HG03469 (cell line): Measurements from ENCODE around the gene ZDHHC14.
"Not testable (repeated sequence)": the region's sequence is repeated elsewhere in the genome, so short reads cannot be mapped to it uniquely, and the experiment has no call there.

Experiments
- ATAC-seq: cut with Tn5 transposase; IDR thresholded peaks from one replicate; pipeline ENCODE4 v1.9.1; 2021; ENCODE audit warnings: mild to moderate bottlenecking, moderate library complexity, moderate number of reproducible peaks; ENCODE audit not compliant: unreplicated experiment

The ZDHHC14 gene

DNA sequence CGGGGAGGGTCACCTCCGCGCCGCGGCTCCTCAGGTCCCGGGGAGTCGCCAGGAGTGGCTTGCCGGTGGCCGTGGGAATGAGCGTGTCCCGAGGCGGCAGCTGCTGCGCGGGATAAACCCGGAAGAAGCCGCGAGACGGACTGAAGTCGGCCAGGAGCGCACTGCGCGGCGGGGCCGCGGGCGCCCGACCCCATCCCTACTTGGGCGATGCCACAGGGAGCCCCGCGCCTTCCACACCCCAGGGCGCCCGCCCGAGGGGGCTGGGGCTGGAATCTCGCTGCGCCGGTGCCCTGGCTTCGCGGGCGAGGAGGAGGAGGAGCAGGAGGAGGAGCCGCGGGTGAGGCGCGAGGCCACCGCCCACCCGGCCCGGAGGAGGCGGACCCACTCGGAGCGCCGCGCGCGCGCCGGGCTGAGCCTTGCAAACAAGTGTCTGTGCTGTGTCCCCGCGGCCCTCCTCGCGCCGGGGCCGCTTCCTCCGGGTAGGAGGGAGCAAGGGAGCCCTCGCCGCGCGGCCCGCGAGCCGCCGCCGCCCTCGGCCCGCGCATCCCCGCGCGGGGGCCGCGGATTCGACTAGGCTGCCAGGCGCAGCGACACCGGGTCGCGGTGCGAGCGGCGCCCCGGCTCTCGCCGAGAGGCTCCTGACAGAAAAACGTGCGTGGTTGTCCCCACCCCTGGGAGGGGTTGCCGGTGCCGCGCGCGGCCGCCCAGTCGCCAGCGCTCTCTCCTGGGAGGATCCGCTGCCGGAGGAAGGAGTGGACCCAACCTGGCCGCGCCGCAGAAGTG, at the start of gene ZDHHC14:
Gene ZDHHC14, plus strand, starts transcription at position 412 of the 783 bp plus-strand sequence.
- ATAC-seq = peak; percentile 68

DNA sequence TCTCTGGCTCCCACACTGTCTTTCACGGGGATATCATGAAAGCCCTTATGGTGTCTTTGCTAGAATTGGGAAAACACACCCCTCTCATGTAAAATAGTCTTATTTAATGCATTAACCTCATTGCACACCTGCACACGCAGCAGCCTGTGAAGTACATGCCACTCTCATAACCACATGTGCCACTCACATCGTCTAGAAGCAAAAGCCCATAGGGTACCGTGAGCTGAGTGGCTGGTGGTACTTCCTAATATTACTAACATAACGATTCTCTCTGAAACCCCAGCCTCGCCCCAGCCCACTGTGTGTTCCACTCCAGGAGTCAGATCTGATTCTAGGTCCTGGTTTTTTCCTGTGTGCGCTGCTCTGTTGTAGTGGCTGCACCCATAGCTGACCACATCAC, 48.2 kb upstream of the ZDHHC14 start:
- ATAC-seq = no peak

DNA sequence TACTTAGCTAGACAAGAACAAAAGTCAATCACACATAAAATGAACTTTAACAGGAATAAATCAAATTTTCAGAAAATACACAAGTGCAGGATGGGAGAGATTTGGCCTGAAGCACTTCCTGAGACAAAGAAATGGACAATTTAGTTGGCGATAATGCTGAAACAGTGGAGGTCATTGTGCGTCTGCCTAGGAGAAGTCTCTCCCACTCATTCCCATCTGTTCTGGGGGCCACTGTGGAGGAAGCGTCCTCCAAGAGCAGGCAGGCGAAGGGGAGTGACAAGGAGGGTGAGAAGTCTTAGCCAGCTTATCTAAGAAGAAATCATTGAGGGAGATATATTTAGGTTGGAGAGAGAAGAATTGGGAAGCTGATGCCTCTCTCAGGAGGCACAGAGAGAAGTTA, 47.5 kb upstream of the ZDHHC14 start:
- ATAC-seq = no peak

DNA sequence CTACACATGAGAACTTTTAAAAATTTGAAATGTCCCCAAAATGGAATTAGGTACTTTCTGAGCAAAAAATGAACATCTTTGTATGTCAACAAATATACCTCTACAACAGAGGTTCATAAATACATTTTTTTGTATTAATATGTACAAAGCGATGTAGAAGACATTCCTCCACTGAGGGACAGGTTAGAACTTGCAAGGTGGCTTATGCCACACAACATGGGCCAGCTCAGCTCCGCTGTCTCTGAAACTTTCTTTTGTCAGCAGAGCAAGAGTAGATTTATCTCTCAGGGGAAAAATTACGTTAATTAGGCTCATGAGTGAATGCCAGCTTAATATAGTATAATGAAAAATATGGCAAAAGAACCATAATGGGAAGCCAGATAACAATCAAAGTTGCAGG, 47.0 kb upstream of the ZDHHC14 start:
- no peak for ATAC-seq

DNA sequence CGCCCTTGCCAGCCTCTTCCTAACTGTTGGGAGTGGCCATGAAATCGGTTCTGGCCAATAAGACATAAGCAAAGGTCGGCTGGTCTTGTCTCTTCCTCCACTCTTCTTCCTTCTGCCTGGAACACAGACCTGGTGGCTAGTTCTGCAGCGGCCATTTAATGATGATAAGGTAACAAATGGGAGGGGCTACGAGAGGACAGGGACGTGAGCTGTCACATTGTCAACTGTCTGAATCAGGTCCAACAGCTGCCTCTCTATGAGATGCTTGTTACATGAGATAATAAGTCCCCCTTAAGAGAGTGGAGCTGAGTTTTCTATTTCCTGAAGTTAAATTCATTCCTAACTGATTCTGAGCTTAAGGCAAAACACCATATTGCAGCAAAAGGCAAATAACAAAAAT, 45.2 kb upstream of the ZDHHC14 start:
- ATAC-seq = no peak

DNA sequence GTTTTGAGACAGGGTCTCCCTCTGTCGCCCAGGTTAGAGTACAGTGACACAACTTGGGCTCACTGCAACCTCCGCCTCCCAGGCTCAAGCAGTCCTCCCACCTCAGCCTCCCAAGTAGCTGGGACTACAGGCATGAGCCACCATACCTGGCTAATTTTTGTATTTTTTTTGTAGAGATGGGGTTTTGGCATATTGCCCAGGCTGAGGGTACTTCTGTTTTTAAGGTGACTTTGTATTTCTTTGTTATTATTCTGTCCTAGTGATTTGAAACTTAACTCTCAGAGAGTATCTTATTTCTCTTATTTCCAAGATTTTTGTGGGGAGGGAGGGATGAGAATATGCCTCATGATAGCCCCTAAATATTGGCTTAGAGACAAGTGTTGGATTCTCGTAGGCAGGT, 43.7 kb upstream of the ZDHHC14 start:
- not testable (repeated sequence) for ATAC-seq

DNA sequence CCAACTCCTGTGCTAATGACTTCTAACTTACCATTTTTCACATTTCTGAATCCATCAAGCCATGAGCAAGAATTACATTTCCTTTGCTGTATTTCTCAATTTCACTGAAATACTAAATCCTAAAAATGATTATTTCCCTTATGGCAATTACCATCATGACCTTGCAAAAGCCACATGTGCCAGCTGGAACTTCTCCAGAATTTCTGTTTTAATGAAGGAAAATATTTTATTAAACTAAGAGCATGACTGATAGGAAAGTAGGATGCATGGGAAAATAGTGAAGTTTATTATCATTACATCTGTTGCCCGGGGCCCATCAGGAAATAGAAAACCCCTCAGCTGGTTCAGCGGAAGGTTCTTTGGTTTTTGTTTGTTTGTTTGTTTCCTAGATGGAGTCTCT, 43.2 kb upstream of the ZDHHC14 start:
- ATAC-seq = no peak

DNA sequence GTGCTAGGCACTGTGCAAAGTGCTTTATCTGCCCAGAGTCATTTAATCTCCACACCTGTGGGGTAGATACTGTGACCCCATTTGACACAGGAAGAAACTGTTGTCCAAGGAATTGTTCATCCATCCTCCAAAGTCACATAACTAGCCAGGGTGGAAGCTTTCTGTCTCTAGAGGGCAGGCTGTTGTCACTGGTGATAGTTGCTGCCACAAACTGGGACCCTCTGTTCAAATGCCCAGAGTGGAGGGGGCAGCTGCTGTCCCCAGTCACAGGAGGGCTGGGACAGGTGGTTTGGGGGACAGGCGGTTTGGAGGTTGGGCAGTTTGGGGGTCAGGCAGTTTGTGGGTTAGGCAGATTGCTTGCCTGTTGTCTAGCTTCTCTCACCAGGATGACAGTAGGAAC, 41.6 kb upstream of the ZDHHC14 start:
- ATAC-seq = no peak

DNA sequence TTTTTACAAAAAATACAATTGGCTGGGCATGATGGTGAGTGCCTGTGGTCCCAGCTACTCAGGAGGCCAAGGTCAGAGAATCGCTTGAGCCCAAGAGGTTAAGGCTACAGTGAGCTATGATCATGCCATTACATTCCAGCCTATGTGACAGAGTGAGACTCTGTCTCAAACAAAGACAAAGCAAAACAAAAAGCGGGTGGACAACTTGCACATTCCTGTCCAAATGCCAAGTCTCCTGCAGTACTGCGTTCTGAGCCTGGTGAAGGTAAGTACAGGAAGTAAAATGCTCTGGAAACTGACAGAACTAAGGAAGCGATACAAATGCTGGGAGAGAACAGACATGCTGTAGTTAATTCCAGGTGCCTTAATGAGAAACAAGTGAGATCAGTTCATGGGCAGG, 37.3 kb upstream of the ZDHHC14 start:
- ATAC-seq = no peak

DNA sequence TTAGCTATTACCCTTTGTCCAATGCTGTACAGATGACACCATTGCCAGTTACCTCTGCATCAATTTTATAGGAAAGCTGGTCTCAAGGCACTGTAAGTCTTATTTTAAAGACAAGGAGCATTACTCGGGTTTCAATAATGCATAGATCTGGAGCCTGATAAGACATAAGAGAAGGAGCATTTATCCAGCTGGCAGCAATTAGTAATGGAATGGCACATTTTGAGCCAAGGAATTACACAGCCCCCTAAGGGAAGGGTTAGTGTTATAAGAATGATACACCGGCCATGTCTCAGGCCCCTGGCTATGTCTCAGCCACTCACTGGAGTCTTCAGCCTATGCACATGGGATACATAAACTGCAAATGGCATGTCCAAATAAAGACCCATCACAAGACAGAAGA, 34.6 kb upstream of the ZDHHC14 start:
- ATAC-seq = no peak

DNA sequence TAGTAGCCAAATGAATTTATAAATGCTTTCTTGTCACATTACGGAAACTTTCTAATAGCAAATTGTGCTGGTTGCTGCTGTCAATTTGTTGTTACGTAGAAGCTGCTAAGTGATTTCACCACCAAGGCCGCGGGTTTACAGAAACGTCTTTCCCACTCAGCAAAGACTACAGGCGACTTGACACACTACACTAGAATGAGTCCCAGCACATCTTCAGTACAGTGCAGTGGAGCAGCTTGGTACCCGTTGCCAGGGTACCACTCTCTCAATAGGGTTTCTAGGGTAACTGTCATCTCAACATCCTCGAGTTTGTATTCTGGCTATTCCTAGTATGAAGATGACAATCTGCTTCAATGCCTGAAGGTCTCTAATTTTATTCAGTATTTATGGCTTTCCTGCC, 22.7 kb upstream of the ZDHHC14 start:
- ATAC-seq = no peak

DNA sequence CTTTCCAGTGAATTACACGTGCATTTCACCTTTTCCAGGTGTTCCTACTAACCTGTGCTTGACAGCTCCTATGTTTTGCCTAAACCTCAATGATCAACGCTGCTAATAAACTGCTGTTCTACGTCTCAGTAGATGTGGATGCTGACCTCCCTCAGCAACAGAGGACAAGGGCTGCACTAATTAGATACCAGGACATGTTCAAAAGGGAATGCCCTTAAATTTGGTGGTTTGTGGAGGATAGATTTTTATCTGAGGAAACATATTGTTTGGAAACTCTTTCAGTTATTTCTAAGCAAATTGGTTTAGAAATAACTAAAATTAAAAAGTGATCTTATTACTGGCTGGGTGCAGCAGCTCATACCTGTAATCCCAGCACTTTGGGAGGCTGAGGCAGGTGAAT, 19.1 kb upstream of the ZDHHC14 start:
- no peak for ATAC-seq

DNA sequence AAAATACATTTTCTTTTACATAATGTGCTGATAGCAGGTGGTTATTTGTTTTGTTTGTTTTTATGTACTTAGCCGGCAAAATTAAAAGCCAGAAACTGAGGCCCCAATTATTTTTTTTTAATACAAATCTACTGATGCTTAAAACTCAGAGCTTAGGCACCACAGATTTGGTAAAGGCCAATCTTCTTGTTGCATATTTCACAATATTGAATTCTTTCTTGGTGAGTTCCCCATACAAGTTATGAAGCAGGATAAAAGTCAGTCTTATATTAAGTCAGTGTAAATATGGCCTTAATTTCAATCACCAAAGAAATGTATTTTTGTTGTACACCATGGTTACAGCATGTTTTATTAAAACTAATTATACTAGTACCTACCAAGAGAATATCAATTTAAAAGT, 16.3 kb upstream of the ZDHHC14 start:
- no peak for ATAC-seq

DNA sequence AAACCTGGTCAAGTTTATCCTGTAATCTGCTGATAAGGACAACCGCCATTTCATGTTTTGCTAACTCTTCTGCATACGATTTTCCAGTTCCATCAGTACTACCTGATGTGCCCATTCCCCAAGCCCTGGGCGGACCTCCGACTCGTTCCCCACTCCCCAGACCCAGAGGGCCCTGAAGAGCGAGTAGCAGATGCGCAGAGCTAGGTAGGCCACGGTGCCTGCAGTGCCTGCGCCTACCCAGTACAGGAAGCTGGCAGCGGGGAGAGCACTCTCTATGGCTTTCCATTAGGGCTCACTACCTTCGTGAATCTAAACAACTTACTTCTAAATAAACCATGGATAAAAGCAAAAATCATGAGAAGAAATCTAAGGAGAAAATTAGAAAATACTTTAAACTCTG, 14.3 kb upstream of the ZDHHC14 start:
- no peak for ATAC-seq

DNA sequence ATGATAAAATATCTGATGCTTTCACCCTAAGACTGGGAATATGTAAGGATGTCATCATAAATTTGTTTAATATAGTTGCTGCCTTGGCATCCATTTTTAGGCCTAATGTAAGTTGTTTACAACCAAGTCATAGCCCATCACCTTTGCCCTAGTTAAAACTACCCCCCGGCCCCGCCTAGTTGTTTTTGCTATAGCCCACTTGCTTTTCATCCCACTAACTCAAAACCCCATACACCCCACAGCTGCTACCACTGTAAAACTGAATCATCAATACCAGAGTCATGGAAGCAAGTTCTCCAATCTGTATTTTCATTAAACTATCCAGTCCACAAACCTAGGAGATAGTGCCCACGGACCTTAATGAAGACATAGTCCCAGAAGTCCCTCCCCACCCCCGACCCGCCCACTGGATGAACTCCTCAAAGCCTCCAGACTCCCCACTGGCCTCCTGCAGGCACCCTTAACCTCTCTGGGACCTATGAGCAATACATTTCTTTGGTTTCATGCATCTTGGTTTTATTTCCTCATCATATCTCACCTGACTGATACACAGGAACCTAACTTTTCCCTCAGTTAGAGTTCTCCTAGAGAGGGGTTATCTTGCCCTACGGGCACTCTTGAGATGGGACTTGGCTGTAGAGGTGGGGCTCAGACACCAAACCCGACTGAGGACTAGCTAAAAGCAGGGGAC, 12.5 kb upstream of the ZDHHC14 start:
- ATAC-seq = no peak

DNA sequence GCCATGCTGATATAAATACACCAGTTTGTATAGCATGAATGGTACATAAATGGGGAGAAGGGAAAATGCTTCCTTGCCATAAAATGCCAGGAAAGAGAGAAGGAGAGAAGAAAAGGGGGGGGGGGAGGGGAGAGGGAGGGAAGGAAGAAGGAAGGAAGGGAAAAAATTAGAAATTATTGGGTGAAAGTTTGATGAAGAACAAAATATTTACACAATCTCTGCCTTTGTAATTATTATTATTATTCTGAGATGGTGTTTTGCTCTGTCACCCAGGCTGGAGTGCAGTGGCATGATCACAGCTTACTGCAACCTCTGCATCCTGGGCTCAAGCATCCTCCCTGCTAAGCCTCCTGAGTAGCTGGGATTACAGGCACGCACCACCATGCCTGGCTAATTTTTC, 10.2 kb upstream of the ZDHHC14 start:
- no peak for ATAC-seq

DNA sequence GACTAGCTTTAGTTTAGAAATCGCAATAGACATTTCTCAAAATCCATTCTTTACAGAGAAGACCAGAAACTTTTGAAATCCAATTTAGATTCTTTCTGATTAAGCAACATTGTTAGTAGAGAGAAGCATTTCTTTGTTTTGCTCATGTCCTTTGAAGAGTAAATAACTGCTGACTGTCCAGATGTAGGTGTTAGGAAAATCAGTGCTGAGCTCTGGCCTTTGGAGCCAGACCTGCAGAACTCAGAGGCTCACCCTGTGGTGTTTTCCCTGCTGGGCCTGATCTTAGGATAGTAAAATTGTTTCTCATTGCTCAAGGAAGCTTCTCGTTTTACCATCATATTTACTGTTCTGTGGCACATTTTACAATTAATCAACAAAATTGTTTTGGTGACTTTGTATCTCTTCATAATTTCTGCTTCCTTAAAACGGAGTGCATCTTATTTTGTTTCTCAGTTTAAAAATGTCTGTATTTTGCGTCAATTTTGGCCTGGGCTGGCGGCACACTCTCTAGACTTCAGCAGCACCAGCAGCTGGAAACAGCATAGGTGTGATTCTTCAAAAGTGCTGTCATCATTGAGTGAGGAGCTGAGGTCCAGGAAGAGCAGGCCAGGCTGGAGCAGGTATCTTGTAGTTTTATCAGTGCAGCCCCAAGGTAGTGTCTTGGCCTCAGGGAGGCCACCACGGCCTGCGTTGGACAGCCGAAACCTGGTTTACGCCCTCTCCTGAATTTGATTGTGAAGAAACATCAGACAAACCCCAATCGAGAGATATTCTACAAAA, 8.3 kb upstream of the ZDHHC14 start:
- no peak for ATAC-seq

DNA sequence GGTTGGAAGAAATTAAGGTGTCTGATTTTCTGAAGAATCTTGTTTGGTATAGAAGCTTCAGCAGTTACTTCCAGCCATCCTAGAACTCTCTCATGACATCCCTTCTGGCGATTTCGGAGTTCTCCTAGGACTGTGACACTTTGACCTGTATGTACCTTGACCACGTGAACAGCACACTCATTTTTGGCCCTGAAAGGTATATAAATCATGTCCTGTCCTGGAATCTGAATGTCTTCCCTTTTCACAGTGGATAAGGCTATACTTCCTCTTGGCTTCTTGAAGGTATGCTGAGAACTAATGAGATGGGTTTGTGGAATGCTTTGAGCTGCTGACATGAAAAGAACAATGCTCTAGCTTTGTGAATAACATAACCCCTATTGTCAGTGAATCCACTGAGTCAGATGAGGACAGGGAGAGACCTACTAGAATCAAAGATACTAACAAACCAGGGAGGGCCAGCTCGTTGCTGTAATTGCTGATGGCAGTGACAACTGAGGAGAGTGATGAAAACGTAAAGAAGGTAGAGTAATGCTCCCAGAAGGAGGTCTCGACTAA, 6.0 kb upstream of the ZDHHC14 start:
- ATAC-seq = no peak

DNA sequence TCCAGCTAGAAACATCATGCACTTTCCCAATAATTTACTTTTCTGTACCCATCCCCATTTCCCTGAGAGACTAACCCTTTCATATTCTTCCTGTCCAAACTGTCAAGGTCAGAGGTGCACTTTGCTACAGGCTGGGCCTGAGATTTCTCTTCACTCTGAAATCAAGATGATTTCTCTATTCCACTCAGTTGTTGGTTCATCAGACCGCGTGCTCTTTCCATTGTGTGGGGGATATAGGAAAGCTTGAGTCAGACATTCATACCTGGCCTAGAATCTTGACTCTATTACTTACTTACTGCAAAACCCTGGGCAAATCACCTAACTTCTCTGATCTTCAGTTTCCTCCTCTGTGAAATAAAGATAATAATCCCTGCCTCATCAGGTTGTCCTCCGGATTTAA, 4.7 kb upstream of the ZDHHC14 start:
- ATAC-seq = no peak

DNA sequence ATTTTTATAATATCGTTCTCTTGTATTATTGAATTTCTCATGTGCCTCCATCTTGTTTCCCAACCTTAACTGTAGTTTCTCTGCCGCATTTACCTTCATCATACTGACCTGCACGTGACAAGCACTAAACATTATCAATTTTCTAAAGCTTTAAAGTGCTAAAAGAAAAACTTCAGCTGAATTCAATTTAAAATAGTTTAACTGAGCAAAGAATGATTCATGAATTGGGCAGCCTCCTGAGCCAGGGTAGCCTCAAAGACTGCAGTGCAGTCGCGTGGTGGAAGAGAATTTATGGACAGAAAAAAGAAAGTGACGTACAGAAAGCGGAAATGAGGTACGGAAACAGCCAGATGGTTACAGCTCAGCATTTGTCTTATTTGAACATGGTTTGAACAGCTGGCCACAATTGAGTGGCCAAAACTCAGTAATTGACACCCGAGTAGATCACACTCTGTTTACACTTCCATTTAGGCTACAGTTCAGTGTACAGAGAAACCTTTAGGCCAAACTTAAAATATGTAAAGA, 4.2 kb upstream of the ZDHHC14 start:
- no peak for ATAC-seq
